Keratinocyte (primary cell): ENCODE data around the gene NUP85.

Experiments
- EZH2 ChIP-seq: IDR thresholded peaks from one replicate; pipeline ENCODE4 v1.6.1; 2012; ENCODE audit warnings: inconsistent platforms, mild to moderate bottlenecking, low read length, moderate library complexity
- TF ChIP-seq, protein P1 (sequence below), 3 experiments: IDR thresholded peaks in 1 of 3; conservative IDR thresholded peaks in 1 of 3; optimal IDR thresholded peaks in 1 of 3; 2 replicates in 2 of 3; 3 replicates in 1 of 3; pipeline versions ENCODE3 to v1.5.1; 2011; ENCODE audit warnings: low read length in 3 of 3, mild to moderate bottlenecking in 3 of 3, moderate library complexity in 2 of 3, control low read depth in 1 of 3, inconsistent platforms in 1 of 3; ENCODE audit not compliant: insufficient read depth in 2 of 3; ENCODE audit errors: extremely low read depth in 1 of 3

- TF ChIP-seq, protein P1, sequence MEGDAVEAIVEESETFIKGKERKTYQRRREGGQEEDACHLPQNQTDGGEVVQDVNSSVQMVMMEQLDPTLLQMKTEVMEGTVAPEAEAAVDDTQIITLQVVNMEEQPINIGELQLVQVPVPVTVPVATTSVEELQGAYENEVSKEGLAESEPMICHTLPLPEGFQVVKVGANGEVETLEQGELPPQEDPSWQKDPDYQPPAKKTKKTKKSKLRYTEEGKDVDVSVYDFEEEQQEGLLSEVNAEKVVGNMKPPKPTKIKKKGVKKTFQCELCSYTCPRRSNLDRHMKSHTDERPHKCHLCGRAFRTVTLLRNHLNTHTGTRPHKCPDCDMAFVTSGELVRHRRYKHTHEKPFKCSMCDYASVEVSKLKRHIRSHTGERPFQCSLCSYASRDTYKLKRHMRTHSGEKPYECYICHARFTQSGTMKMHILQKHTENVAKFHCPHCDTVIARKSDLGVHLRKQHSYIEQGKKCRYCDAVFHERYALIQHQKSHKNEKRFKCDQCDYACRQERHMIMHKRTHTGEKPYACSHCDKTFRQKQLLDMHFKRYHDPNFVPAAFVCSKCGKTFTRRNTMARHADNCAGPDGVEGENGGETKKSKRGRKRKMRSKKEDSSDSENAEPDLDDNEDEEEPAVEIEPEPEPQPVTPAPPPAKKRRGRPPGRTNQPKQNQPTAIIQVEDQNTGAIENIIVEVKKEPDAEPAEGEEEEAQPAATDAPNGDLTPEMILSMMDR (optimal IDR thresholded peaks at IDR 0.05 in 1 of 3, IDR thresholded peaks at IDR 0.05 in 1 of 3, conservative IDR thresholded peaks at IDR 0.05 in 1 of 3; ENCODE audit: extremely low read depth in 1 of 3, insufficient read depth in 2 of 3, low read length in 3 of 3): no peak
- no peak for TF ChIP-seq EZH2
These were observed 22.8 kb downstream of the NUP85 start for GRCh38 chr17:75228305-75228704.
